NCI-H1092 treated with DMSO at 0.1 percent for 48 hours (cell line): ENCODE results near the gene IFNG.
"Not testable (repeated sequence)": the region's sequence is repeated elsewhere in the genome, so short reads cannot be mapped to it uniquely, and the experiment has no call there.

Experiments
- DNase-seq: peaks from one replicate; lab custom pipeline; 2025; lab: John Stamatoyannopoulos, UW

IFNG gene

GRCh38 chr12:68159681-68160304 lies at the start of gene IFNG:
IFNG (minus strand) TSS chr12:68159740; CDS start chr12:68159615, 125 bp downstream.
- no peak for DNase-seq

- DNase-seq: peak; percentile 22
Observed at GRCh38 chr12:68209048-68209728, 49.6 kb upstream of the IFNG start.

- peak; percentile 43 for DNase-seq
Observed at GRCh38 chr12:68207276-68207675, 47.7 kb upstream of the IFNG start.

- peak; percentile 26 for DNase-seq
Observed at GRCh38 chr12:68206446-68206845, 46.9 kb upstream of the IFNG start.

GRCh38 chr12:68203460-68203875 lies 43.9 kb upstream of the IFNG start:
- DNase-seq: no peak

GRCh38 chr12:68200854-68201253 lies 41.3 kb upstream of the IFNG start:
- no peak for DNase-seq

GRCh38 chr12:68199127-68199526 lies 39.6 kb upstream of the IFNG start:
- no peak for DNase-seq

GRCh38 chr12:68198507-68199086 lies 39.1 kb upstream of the IFNG start:
- DNase-seq: no peak

- no peak for DNase-seq
Observed at GRCh38 chr12:68190301-68190700, 30.8 kb upstream of the IFNG start.

- DNase-seq: no peak
Observed at GRCh38 chr12:68189821-68190242, 30.3 kb upstream of the IFNG start.

- no peak for DNase-seq
Observed at GRCh38 chr12:68185598-68185997, 26.1 kb upstream of the IFNG start.

- no peak for DNase-seq
Observed at GRCh38 chr12:68180792-68181744, 21.5 kb upstream of the IFNG start.

- DNase-seq: no peak
Observed at GRCh38 chr12:68178774-68179439, 19.4 kb upstream of the IFNG start.

- no peak for DNase-seq
Observed at GRCh38 chr12:68178184-68178583, 18.6 kb upstream of the IFNG start.

GRCh38 chr12:68177562-68177961 lies 18.0 kb upstream of the IFNG start:
- DNase-seq: no peak

GRCh38 chr12:68176257-68176656 lies 16.7 kb upstream of the IFNG start:
- DNase-seq: no peak

- no peak for DNase-seq
Observed at GRCh38 chr12:68175557-68176061, 16.1 kb upstream of the IFNG start.

- not testable (repeated sequence) for DNase-seq
Observed at GRCh38 chr12:68174761-68175160, 15.2 kb upstream of the IFNG start.

- no peak for DNase-seq
Observed at GRCh38 chr12:68173792-68174191, 14.3 kb upstream of the IFNG start.

- no peak for DNase-seq
Observed at GRCh38 chr12:68170726-68171125, 11.2 kb upstream of the IFNG start.

- DNase-seq: no peak
Observed at GRCh38 chr12:68169213-68169889, 9.8 kb upstream of the IFNG start.
